IMR-90 (cell line): ENCODE measurements around the gene PLEKHO2.

Experiments
- CTCF ChIP-seq: conservative IDR thresholded peaks from 2 replicates; pipeline ENCODE4 v1.5.1; 2012; ENCODE audit warnings: mild to moderate bottlenecking, low read depth, low read length, improper control_type of control experiment
- POLR2A ChIP-seq: IDR thresholded peaks from 2 replicates; pipeline ENCODE4 v1.6.1; 2012; ENCODE audit warnings: mild to moderate bottlenecking, low read depth, low read length

- TF ChIP-seq CTCF, result no peak
- no peak for TF ChIP-seq POLR2A
Measured at GRCh38 chr15:64905941-64906340, 64.2 kb downstream of the PLEKHO2 start.
